Parathyroid adenoma (tissue), 2 donors: ENCODE measurements around the gene TSC22D2.
"Not testable (repeated sequence)": the region's sequence is repeated elsewhere in the genome, so short reads cannot be mapped to it uniquely, and the experiment has no call there.

Source experiments
- H2AFZ ChIP-seq: fragments of 300-600 bp; sonication (generic); one replicate; pipeline ENCODE4 v1.7.0; 2017; ENCODE audit warnings: antibody characterized with exemption, mild to moderate bottlenecking
- H3K27ac ChIP-seq: fragments of 300-600 bp; sonication (generic); one replicate; pipeline ENCODE4 v1.7.0; 2017
- H3K27me3 ChIP-seq: fragments of 300-600 bp; sonication (generic); one replicate; pipeline ENCODE4 v1.7.0; 2017; ENCODE audit warnings: low read length; ENCODE audit not compliant: control insufficient read depth, insufficient read depth
- H3K36me3 ChIP-seq: fragments of 300-600 bp; sonication (generic); one replicate; pipeline ENCODE4 v1.7.0; 2017; ENCODE audit warnings: low read length; ENCODE audit not compliant: control insufficient read depth, insufficient read depth
- H3K4me1 ChIP-seq: fragments of 300-600 bp; sonication (generic); one replicate; pipeline ENCODE4 v1.7.0; 2017; ENCODE audit warnings: control low read depth
- H3K4me2 ChIP-seq: fragments of 300-600 bp; sonication (generic); one replicate; pipeline ENCODE4 v1.7.0; 2017; ENCODE audit warnings: low read length
- H3K4me3 ChIP-seq: fragments of 300-600 bp; sonication (generic); one replicate; pipeline ENCODE4 v1.7.0; 2017; ENCODE audit warnings: low read depth, low read length
- H3K79me2 ChIP-seq: fragments of 300-600 bp; sonication (generic); one replicate; pipeline ENCODE4 v1.7.0; 2017; ENCODE audit warnings: control low read depth
- H3K9ac ChIP-seq: fragments of 300-600 bp; sonication (generic); one replicate; pipeline ENCODE4 v1.7.0; 2017; ENCODE audit warnings: mild to moderate bottlenecking
- H3K9me3 ChIP-seq: fragments of 300-600 bp; sonication (generic); one replicate; pipeline ENCODE4 v1.7.0; 2017; ENCODE audit warnings: low read length; ENCODE audit not compliant: control insufficient read depth
- TF ChIP-seq, protein P1 (sequence below): fragments of 300-600 bp; sonication (generic); IDR thresholded peaks from one replicate; pipeline ENCODE4 v1.7.0; 2017; ENCODE audit warnings: antibody characterized with exemption, mild to moderate bottlenecking
- donor health status: primary hyperparathyroidism.

Gene TSC22D2

DNA sequence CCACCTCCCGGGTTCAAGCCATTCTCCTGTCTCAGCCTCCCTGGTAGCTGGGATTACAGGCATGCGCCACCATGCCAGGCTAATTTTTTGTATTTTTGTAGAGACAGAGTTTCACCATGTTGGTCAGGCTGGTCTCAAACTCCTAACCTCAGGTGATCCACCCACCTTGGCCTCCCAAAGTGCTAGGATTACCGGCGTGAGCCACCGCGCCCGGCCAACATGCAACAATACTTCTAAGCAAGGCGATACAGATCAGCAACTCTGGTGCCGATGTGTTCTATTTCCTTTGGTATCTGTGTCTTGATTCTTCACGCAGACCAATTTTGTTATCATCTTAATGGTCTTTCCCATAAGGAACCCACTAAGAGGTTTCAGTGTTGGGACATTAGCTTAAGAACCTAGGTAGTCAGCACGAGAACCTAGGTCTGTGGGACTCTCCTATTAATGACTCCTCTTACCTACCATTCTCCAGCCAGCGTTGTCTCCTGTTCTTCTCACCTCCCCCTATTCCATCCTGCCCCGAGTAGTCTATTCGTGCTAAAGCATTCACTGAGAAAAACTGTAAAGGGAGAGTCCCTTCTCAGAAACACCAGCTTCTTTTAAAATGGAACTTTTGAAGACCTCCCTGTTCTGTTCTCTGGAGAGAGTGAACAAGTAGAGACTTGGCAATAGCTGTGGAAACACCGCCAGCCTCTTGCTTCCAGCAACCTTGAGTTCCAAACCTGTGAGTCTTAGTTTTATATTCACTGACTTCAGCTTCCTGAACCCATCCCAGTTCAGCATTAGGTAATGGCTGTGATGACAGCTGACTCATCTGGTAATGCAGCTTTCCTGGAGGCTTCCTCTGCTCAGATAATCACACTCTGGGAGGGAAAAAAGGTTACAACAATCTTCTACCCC, 61.2 kb downstream of the TSC22D2 start:
- Histone ChIP-seq H3K4me2 (no peak overlapping the region), H3K27me3 (no peaks in the 10 kb centered on the region), H2AFZ (no peak overlapping the region), H3K9me3 (no peaks in the 10 kb centered on the region), H3K27ac (no peak overlapping the region), H3K79me2 (no peaks in the 10 kb centered on the region), H3K4me1 (no peaks in the 10 kb centered on the region), H3K9ac (no peak overlapping the region), H3K4me3 (no peak overlapping the region), H3K36me3 (no peaks in the 10 kb centered on the region)
- TF ChIP-seq, protein P1, sequence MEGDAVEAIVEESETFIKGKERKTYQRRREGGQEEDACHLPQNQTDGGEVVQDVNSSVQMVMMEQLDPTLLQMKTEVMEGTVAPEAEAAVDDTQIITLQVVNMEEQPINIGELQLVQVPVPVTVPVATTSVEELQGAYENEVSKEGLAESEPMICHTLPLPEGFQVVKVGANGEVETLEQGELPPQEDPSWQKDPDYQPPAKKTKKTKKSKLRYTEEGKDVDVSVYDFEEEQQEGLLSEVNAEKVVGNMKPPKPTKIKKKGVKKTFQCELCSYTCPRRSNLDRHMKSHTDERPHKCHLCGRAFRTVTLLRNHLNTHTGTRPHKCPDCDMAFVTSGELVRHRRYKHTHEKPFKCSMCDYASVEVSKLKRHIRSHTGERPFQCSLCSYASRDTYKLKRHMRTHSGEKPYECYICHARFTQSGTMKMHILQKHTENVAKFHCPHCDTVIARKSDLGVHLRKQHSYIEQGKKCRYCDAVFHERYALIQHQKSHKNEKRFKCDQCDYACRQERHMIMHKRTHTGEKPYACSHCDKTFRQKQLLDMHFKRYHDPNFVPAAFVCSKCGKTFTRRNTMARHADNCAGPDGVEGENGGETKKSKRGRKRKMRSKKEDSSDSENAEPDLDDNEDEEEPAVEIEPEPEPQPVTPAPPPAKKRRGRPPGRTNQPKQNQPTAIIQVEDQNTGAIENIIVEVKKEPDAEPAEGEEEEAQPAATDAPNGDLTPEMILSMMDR = no peak

DNA sequence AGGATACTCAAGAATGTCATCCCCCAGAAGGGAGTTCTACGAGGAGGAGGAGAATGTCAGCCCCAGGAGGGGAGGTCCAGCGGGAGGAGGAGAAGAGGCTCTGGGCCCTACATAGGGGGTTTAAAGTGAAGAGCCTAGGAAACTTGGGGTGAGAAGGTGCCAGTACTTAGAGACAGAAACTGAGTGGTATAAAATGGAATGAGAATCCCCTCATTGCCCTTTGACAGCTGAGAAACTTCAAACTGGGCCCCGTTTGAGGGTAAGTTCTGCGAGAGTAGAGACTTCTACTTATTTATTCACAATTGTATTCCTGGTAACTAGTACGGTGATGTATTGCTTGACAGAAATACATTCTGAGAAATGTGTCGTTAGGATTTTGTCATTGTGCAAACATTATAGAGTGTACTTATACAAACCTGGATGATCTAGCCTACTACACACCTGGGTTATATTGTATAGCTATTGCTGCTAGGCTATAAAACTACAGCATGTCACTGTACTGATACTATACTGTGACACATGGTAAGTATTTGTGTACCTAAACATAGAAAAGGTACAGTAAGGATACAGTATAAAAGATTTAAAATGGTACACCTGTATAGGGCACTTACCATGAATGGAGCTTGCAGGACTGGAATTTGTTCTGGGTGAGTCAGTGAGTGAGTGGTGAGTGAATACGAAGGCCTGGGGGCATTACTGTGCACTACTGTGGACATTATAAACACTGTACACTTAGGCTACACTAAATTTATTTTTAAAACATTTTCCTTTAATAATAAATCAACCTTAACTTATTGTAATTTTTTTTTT, 62.0 kb downstream of the TSC22D2 start:
- Histone ChIP-seq H3K9me3 (no peaks in the 10 kb centered on the region), H3K4me3 (no peak overlapping the region), H3K27me3 (no peaks in the 10 kb centered on the region), H3K27ac (no peak overlapping the region), H3K9ac (no peak overlapping the region), H3K4me2 (no peak overlapping the region), H3K79me2 (no peaks in the 10 kb centered on the region), H3K36me3 (no peaks in the 10 kb centered on the region), H2AFZ (no peak overlapping the region), H3K4me1 (no peaks in the 10 kb centered on the region)
- TF ChIP-seq, protein P1 = no peak

DNA sequence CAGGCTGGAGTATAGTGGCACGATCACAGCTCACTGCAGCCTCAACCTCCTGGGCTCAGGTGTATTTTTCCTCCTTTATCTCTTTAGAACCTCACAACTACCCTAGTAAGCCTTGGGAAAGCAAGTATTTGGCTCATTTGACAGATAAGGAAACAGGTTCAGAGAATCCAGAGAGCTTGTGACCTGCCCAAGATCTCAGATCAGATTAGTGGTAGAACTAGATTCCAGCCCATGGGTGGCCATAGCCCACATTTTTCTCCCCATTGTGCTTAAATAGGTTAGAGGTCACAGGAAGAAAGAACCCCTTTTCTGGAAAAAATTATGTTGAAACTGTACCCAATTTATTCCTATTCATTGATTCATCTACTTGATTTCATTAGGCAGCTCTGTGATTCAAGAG, 64.3 kb downstream of the TSC22D2 start:
- Histone ChIP-seq H3K9me3 (no peaks in the 10 kb centered on the region), H3K79me2 (no peaks in the 10 kb centered on the region), H3K36me3 (no peaks in the 10 kb centered on the region), H3K27me3 (no peaks in the 10 kb centered on the region), H3K27ac (no peak overlapping the region), H3K9ac (no peak overlapping the region), H2AFZ (no peak overlapping the region), H3K4me2 (no peak overlapping the region), H3K4me3 (no peak overlapping the region), H3K4me1 (no peaks in the 10 kb centered on the region)
- TF ChIP-seq, protein P1 = no peak

DNA sequence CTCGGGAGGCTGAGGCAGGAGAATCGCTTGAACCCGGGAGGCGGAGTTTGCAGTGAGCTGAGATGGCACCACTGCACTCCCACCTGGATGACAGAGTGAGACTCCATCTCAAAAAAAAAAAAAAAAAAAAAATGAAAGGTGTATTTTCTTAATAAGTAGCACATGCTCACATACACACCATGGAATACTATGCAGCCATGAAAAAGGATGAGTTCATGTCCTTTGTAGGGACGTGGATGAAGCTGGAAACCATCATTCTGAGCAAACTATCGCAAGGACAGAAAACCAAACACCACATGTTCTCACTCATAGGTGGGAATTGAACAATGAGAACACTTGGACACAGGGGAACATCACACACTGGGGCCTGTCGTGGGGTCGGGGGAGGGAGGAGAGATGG, 65.1 kb downstream of the TSC22D2 start:
- H3K36me3 ChIP-seq, H3K27ac ChIP-seq, H3K79me2 ChIP-seq, H3K4me2 ChIP-seq, H3K27me3 ChIP-seq, H3K4me1 ChIP-seq, H3K4me3 ChIP-seq, H2AFZ ChIP-seq, H3K9ac ChIP-seq, H3K9me3 ChIP-seq: not testable (repeated sequence)

DNA sequence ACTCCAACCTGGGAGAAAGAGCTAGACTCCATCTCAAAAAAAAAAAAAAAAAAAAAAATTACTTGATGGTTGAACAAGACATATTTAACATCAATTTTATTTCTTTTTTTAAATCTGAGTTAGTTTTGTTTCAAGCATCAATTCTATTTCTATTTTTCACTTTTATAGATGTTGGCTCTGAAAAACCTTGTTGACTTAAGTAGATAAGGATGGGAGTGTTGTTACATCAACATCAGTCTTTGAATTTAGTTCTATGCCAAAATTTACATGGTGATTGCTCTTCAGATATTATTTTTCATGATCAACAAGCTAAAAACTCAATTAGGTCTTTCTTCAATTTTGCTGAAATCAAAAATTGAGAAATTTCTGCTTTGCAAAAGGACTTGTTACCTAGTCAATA, 71.3 kb downstream of the TSC22D2 start:
- H3K27me3 ChIP-seq = no peaks in the 10 kb centered on the region
- H3K9ac ChIP-seq = no peak overlapping the region
- H2AFZ ChIP-seq = no peak overlapping the region
- H3K79me2 ChIP-seq = no peaks in the 10 kb centered on the region
- no peaks in the 10 kb centered on the region for H3K36me3 ChIP-seq
- TF ChIP-seq, protein P1 = no peak
- H3K4me2 ChIP-seq = no peak overlapping the region
- no peaks in the 10 kb centered on the region for H3K4me1 ChIP-seq
- H3K9me3 ChIP-seq = no peaks in the 10 kb centered on the region
- H3K4me3 ChIP-seq = no peak overlapping the region
- H3K27ac ChIP-seq = no peak overlapping the region
